GM18909 (cell line): ENCODE measurements around the gene IL4R.
"Not testable (repeated sequence)": the region's sequence is repeated elsewhere in the genome, so short reads cannot be mapped to it uniquely, and the experiment has no call there.

Experiments
- ATAC-seq: cut with Tn5 transposase; IDR thresholded peaks from one replicate; pipeline ENCODE4 v1.9.1; 2021; ENCODE audit warnings: mild to moderate bottlenecking; ENCODE audit not compliant: unreplicated experiment, poor library complexity

IL4R gene

DNA sequence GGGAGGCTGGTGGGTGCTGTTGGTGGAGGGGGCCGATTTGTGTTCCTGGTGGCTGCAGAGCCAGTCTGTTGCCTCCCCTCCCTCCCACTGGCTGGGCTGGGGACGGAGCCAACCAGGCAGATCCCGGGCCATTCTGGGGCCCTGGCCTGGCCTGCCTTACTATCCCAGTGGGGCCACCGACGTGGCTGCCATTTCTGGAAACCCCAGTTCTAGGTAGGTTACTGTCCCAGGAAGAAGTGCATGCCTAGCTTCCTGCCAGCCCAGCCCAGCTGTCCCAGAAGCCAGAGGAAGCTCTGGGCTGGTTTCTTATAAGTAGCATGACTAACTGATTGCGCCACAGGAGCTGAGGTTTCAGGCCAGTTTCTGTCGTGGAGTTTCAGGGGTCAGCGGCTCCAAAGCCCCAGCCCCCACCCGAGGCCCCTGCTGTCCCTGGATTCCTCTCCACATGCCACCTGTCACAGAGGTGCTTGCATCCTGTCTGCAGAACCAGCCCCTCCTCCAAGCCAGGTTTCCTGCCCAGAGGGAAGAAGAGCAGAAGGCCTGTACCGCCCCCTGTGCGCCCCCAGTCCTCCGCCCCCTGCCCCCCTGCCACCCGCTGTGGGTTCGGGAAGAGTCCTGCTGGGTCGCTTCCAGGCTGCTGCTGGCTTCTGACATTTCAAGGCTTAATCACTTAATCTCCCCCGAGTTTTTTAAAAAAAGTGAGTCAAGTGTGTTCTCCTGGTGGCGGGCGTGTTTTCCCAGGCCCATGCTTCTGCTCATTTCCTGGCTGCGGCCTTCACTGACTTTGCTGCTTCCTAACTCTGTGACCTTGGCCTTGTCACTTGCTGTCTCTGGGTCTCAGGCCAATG, 13.2 kb downstream of the IL4R start:
- no peak for ATAC-seq

DNA sequence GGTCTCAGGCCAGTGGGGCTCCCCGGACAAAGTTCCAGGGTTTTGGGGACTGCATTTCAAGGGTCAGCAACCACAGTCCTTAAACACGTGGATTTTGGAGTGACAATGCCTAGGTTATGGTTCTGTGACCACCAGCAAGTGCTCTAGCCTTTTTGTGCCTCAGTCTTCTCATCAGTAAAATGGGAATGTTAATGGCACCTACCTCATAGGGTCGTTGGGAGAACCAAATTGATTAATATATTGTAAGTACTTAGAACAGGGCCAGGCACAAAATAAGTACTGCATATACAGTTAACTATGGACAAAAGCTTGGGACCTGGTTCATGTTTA, 13.8 kb downstream of the IL4R start:
- no peak for ATAC-seq

DNA sequence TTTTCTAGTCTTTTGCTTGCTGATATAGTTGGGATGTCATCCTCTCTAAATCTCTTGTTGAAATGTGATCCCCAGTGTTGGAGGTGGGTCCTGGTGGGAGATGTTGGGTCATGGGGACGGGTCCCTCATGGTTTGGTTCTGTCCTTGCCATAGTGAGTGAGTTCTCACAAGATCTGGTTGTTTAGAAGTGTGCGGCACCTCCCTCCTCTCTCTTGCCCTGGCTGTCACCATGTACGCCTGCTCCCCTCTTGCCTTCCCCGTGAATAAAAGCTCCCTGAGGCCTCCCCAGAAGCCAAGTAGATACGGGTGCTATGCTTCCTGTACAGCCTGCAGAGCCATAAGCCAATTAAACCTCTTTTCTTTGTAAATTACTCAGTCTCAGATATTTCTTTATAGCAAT, 15.2 kb downstream of the IL4R start:
- no peak for ATAC-seq

DNA sequence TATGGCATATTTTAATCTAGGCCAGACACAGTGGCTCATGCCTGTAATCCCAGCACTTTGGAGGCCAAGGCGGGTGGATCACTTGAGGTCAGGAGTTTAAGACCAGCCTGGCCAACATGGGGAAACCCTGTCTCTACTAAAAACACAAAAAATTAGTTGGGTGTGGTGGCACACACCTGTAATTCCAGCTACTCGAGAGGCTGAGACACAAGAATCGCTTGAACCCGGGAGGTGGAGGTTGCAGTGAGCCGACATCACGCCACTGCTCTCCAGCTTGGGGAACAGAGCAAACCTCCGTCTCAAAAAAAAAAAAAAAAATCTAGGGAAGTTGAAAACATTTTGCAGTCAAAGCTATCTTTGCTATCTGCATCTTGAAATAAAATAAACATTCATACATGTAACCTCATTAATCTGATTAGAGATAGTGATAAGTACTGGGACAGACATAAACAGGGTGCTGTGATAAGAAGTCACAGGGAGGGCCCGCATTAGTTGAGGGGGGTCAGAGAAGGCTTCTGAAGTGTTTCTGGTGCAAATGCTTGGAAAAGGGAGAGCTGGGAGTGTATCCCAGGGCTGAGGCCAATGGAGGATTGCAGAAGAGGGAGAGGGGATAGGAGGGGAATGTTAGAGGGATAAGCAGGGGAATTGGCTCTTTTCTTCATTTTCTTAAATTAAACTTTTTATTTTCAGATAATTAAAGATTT, 15.8 kb downstream of the IL4R start:
- not testable (repeated sequence) for ATAC-seq

DNA sequence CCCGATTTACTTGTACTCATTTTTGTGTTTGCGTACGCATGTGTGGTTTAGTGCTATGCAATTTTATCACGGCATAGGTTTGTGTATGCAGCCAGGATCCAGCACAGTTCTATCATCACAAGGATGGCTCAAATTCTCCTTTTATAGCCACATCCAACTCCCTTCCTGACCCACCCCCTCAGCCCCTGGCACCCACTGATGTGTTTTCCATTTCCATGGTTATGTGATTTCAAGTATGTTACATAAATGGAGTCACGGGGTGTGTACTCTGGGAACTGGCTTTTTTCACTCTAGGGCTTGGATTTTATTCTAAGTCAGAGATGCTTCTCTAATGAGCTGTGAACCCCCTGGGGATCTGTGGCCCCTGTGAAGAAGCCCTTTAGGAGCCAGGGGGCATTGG, 16.8 kb downstream of the IL4R start:
- ATAC-seq = no peak

DNA sequence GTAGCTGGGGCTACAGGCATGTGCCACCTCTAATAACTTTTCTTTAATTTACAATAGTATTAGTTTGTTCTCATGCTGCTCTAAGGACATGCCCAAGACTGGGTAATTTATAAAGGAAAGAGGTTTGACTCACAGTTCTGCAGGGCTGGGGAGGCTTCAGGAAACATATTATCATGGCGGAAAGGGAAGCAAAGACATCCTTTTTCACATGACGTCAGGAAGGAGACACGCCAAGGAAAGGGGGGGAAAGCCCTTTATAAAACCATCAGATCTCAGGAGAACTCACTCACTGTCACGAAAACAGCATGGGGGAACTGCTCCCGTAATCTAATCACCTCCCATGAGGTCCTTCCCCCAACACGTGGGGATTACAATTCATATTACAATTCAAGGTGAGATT, 18.3 kb downstream of the IL4R start:
- ATAC-seq = no peak

DNA sequence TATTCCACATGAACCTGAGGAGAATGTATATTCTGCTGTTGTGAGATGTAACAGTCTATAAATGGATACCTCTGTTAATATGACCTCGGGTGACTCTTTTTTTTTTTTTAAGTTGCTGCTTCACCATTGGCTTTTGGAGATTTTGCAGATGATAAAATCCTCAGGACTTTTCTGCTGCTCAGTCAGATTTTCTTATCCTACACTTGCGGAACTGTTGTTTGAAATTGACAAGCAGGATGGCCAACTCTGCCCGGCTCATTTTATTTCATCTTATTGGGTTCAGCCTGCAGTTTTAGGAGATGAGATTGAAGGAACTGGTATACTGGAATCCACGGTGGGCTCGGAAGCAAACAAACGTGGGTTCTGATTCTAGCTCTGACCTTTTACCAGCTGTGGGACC, 19.3 kb downstream of the IL4R start:
- ATAC-seq = no peak

DNA sequence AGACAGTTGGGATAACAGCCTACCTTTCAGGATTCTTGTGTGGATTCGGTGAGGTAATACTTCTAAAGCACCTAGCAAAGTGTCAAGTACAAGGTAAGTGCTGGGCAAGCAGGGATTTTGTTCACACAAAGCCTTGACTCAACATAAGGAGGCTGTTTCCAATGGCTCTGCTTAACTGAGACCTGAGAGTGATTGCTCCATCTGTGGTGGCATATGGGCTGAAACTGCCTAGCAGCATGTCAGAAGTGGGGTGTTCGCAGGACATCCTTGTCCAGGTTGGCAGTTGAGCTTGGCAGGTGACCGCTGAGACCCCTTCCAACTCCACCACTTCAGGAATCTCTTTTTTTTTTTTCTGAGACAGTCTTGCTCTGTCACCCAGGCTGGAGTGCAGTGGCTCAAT, 19.8 kb downstream of the IL4R start:
- ATAC-seq = no peak

DNA sequence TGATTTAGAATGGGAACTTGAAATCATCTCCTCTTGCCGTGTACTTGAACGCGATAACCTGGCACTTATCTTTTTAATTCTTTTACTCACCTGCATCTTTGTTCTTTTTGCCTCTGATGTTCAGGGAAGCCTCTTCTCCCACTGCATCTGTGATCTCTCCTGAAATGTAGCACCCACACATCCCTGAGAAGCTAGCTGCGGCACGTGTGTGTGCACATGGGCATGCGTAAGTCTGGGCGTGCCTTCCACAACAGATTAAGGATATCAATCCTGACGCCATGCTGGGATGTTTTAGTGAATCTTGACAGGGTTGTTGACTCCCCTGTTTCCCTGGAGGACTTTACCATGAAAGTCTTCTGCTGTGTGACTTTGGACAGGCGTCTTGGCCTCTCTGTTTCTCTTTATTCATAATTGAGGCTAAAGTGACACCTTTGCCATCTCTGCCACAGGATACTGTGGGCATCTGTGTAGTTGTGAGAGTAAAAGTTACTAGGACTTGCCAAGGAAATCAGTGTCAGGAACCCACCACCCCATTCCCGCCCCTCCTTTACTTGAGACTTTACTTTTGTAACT, 20.5 kb downstream of the IL4R start:
- ATAC-seq = no peak

DNA sequence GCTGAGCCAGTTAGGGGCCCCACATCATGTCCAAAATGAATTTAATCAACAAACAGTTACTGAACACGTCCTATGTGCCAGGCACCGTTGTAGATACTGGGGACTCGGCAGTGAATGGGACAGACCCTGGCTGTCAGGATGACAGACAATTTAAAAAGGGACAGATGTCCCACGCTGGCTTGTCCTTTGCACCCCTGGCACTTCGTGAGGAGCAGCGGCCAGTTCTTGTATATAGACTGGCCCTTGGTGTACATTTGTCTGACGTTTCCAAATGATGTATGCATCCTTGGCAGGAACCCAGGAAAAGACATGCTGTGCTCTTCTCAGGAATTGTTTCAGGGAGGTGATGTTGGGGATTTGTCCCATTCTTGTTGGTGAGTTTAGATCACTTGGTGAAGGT, 21.1 kb downstream of the IL4R start:
- ATAC-seq = no peak

DNA sequence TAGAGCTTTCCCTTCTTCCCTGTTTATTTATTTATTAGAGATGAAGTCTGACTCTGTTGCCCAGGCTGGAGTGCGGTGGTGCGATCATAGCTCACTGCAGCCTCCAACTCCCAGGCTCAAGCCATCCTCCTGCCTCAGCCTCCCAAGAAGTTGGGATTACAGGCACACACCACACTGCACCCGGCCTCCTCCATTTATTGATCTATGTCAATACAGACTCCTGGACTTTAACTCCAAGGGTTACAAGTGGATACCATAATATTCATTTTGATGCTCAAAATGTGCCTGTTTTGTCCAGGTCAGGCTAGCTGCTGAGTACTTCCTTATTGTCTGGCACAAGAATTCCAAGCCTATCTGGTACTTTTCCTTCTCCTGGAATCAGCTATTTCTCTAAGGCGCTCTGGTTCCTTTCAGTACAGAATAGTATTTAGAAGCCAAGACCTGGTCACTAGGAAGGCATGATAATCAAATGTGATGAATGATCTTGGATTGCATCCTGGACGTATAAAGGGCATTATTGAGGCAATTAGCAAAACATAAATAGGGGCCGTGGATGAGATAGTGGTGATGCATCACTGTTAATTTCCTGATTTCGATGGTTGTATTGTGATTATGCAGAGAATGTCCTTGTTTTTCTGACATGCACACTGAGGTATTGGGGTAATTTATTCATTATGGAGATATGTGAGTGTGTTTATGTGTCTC, 21.7 kb downstream of the IL4R start:
- no peak for ATAC-seq

DNA sequence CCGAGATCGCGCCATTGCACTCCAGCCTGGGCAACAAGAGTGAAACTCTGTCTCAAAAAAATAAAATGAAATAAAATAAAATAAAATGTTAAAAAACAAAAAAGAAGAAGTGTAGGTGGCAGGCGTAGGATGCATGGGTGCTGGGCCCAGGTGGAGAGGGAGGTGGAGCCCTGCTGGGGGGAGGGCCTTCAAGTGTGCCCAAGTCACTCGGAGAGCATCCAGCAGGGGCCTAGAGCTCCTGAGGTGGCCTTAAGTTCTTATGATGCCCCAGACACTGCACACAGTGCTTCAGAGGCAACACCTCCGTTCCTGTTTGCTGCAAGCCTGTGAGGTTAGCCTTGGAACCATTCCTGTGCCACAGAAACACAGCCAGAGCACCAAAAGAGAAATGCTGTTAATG, 23.2 kb downstream of the IL4R start:
- ATAC-seq = no peak

DNA sequence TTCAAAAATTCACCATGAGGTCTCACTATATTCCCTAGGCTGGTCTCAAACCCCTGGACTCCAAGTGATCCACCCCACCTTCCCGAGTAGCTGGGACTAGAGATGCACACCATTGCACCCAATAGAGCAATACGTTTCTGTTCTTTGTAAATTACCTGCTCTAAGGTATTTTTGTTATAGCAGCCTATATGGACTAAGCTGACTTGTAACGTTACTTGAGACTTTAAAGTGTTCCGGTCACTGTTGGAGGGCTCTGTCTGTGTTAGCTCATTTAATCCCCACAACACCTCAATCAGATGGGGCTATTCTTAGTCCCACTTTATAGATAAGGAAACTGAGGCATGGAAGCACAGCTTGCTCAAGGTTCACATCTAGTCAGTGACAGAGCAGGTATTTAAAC, 25.4 kb downstream of the IL4R start:
- ATAC-seq = no peak

DNA sequence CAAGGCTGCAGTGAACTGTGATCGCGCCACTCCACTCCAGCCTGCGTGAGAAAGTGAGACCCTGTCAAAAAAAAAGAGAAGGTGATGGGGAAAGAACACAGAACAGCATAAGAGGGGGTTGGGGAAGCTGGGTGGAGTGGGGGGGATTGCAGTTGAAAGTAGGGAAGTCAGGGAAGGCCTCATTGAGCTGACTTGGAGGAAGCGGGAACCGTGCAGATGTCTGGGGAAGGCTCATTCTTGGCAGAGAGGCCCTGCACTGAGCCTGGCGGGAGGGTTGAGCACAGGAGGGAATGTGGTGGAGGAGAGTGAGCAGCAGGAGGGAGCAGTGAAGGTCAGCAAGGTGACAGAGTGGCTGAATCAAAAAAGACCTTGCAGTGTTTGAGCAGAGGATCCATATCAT, 26.9 kb downstream of the IL4R start:
- no peak for ATAC-seq

DNA sequence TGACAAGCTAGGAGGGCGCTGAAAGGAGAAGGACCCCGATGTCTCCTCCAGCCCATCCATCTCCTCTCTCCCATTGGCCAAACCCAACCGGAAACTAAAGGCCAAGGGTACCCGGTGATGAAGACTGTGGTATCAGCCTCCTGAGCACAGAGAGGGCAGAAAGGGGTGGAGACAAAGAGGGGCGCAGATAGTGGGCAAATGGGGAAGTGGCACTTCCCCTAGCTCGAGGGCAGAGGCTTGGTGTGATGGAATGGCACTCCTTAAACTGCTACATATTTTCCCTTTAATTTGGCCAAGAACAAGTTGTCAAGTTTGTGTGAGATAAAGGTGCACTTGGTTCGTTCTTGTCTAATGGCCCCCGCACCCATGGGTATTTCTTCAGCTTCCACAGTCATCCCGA, 27.8 kb downstream of the IL4R start:
- no peak for ATAC-seq

DNA sequence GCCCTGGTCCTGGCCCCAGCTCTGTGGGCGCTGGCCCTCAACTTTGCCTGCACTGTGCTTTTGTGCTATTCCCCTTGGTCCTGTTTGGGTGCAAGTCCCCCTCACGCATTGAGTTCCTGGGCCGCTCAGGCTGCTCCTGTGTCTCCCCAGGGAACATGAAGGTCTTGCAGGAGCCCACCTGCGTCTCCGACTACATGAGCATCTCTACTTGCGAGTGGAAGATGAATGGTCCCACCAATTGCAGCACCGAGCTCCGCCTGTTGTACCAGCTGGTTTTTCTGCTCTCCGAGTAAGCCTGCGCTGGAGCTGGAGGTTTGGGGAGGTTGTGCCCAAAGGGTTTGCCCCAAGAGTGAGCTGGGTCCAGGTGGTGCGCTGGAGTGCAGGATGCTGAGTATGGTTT, 28.2 kb downstream of the IL4R start:
- ATAC-seq = no peak

DNA sequence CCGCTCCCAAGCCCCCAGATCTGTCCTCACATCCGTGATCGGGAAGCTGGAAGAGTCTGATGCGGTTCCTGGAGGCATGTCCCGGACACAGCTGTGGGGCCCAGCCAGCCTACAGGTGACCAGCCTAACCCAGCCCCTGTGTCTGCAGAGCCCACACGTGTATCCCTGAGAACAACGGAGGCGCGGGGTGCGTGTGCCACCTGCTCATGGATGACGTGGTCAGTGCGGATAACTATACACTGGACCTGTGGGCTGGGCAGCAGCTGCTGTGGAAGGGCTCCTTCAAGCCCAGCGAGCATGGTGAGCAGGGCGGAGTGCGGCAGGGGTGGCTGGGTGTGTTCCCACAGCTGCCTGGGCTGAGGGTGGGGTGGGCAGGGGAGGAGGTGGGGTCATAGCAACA, 30.9 kb downstream of the IL4R start:
- no peak for ATAC-seq

DNA sequence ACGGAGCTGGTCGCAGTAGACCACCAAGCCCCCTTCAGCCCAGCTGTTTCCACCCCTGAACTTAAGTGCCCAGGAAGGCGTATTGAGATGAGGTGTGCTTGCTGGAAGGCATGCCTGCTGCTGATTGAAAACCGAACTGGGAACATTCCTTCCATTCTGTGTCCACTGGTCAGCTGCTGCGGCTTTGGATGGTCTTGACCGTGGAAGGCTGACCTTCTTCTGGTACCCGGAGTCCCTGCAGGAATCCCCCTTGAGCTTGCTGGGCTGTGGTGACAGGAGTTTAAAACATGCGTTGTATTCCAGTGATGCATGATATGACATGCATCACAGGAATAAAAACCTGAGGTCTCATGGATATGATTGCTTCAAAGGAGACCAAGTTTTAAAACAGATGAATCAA, 31.4 kb downstream of the IL4R start:
- no peak for ATAC-seq

DNA sequence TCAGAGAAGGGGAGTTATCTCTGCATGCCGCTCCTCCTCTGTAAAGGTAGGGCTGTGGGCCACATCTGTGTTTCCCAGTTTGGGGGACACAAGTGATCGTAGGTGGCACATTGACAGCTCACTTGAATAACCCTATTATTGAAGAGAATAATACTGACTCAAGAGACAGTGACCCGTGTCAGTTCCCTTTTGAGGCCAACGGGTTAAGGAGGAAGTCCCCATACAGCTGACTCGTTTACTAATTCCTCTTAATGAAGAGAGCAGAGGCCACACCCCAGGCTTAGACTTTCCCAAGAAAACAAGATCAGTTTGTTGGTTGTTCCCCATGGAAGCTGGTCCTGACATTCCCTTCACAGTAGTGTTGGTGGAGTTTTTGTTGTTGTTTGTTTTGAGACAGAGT, 33.0 kb downstream of the IL4R start:
- no peak for ATAC-seq

DNA sequence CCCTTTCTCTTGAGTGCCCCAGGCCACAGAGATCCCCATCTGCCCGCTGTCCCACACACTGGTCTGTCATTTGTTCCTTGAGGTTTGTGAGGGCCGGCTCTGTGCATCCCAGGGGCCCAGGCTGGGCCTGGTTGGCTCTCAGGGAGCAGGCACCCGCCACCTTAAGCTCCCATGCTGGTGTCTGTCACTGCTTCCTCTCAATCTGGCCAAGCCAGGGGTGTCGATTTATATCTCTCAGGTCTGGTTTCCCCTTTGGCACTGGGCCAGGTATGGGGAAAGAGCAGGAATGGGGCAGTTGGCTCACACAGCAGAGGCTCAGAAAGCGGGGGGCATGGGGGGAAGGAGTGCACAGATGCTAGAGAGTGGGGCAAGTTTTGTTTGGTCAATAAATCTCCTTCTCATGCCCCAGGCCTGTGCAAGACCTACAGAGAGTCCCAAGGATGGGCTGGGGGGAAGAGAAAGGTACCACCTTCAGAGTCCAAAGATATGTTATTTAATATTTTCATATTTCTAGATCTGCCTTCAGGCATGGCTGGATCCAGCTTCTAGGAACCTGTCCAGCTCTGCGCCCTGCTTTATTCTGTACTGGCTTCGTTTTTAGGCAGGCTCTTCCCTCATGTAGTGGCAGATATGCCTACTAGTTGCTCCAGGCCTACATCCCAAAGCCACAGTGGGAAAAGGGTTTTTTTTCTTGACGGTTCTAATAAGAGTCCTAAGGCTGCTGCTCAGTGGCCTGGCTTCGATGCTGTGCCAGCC, 34.3 kb downstream of the IL4R start:
- no peak for ATAC-seq
